Mesenchymal stem cell (in vitro differentiated cells and primary cell): ENCODE results near the gene MALRD1.

Source experiments
- DNase-seq: peaks from one replicate; pipeline ENCODE4 v3.0.0-alpha.2; 2013
- H2AFZ ChIP-seq: one replicate; pipeline ENCODE4 v1.6.1; 2013; ENCODE audit warnings: low read depth, mild to moderate bottlenecking, control low read depth, inconsistent platforms, low read length, moderate library complexity
- H2AK5ac ChIP-seq: 2 replicates; pipeline ENCODE4 v1.6.1; 2013; ENCODE audit warnings: low read length, moderate library complexity, mild to moderate bottlenecking, inconsistent platforms; ENCODE audit not compliant: severe bottlenecking
- H2BK120ac ChIP-seq: one replicate; pipeline ENCODE4 v1.6.1; 2013; ENCODE audit warnings: low read depth, mild to moderate bottlenecking, inconsistent platforms, low read length, moderate library complexity
- H2BK12ac ChIP-seq, 2 experiments: one replicate each; pipeline ENCODE4 v1.6.1; 2013; ENCODE audit warnings: inconsistent platforms in 2 of 2, low read length in 2 of 2, mild to moderate bottlenecking in 2 of 2, moderate library complexity in 2 of 2, control low read depth in 1 of 2
- H2BK15ac ChIP-seq: one replicate; pipeline ENCODE4 v1.6.1; 2013; ENCODE audit warnings: mild to moderate bottlenecking, low read depth, inconsistent platforms; ENCODE audit not compliant: poor library complexity, severe bottlenecking
- H2BK5ac ChIP-seq: 2 replicates; pipeline ENCODE4 v1.6.1; 2013; ENCODE audit warnings: low read depth, mild to moderate bottlenecking, low read length, control low read depth, inconsistent platforms; ENCODE audit not compliant: poor library complexity, severe bottlenecking
- H3K14ac ChIP-seq, 2 experiments: one replicate each; pipeline ENCODE4 v1.6.1; 2013; ENCODE audit warnings: inconsistent platforms in 2 of 2, low read length in 2 of 2, control low read depth in 1 of 2, mild to moderate bottlenecking in 1 of 2, moderate library complexity in 1 of 2
- H3K18ac ChIP-seq, 2 experiments: one replicate each; pipeline ENCODE4 v1.6.1; 2013; ENCODE audit warnings: inconsistent platforms in 2 of 2, low read length in 2 of 2, control low read depth in 1 of 2, low read depth in 1 of 2, mild to moderate bottlenecking in 1 of 2
- H3K23ac ChIP-seq, 2 experiments: one replicate each; pipeline ENCODE4 v1.6.1; 2013; ENCODE audit warnings: inconsistent platforms in 2 of 2, low read length in 2 of 2, mild to moderate bottlenecking in 2 of 2, moderate library complexity in 2 of 2, control low read depth in 1 of 2
- H3K27ac ChIP-seq: 2 replicates; pipeline ENCODE4 v1.5.1; 2013; ENCODE audit warnings: mild to moderate bottlenecking, moderate library complexity, low read length, control low read depth, inconsistent platforms; ENCODE audit not compliant: poor library complexity, severe bottlenecking
- H3K27me3 ChIP-seq, 2 experiments: 2 replicates each; pipeline versions ENCODE4 v1.6.1 to v1.7.0; 2013; ENCODE audit warnings: low read length in 2 of 2, mild to moderate bottlenecking in 2 of 2, moderate library complexity in 2 of 2, control low read depth in 1 of 2, inconsistent platforms in 1 of 2; ENCODE audit not compliant: control insufficient read depth in 1 of 2, insufficient read depth in 1 of 2
- H3K36me3 ChIP-seq, 2 experiments: 2 replicates each; pipeline versions ENCODE4 v1.6.1 to v1.7.0; 2013; ENCODE audit warnings: low read length in 2 of 2, control low read depth in 1 of 2, inconsistent platforms in 1 of 2, low read depth in 1 of 2, mild to moderate bottlenecking in 1 of 2; ENCODE audit not compliant: insufficient read depth in 2 of 2, control insufficient read depth in 1 of 2
- H3K4ac ChIP-seq, 2 experiments: one replicate each; pipeline ENCODE4 v1.6.1; 2013; ENCODE audit warnings: inconsistent platforms in 2 of 2, low read length in 2 of 2, mild to moderate bottlenecking in 2 of 2, moderate library complexity in 2 of 2, control low read depth in 1 of 2, low read depth in 1 of 2
- H3K4me1 ChIP-seq: 2 replicates; pipeline ENCODE4 v1.6.1; 2013; ENCODE audit warnings: low read depth, low read length, control low read depth; ENCODE audit not compliant: control insufficient read depth, insufficient read depth
- H3K4me2 ChIP-seq: 2 replicates; pipeline ENCODE4 v1.6.1; 2013; ENCODE audit warnings: low read length, mild to moderate bottlenecking, inconsistent platforms; ENCODE audit not compliant: poor library complexity, severe bottlenecking
- H3K4me3 ChIP-seq, 2 experiments: 2 replicates each; pipeline versions ENCODE4 v1.5.1 to v1.7.0; 2013; ENCODE audit warnings: low read length in 2 of 2, mild to moderate bottlenecking in 2 of 2, control low read depth in 1 of 2, low read depth in 1 of 2; ENCODE audit not compliant: insufficient read depth in 1 of 2
- H3K79me1 ChIP-seq: replicated peaks from 2 replicates; pipeline ENCODE4 v1.6.1; 2013; ENCODE audit warnings: mild to moderate bottlenecking, control low read depth, low read length, inconsistent platforms; ENCODE audit not compliant: poor library complexity, severe bottlenecking
- H3K9ac ChIP-seq: 2 replicates; pipeline ENCODE4 v1.7.0; 2013; ENCODE audit warnings: mild to moderate bottlenecking, low read length, moderate library complexity
- H3K9me3 ChIP-seq: 2 replicates; pipeline ENCODE4 v1.7.0; 2013; ENCODE audit warnings: mild to moderate bottlenecking, low read length; ENCODE audit not compliant: control insufficient read depth
- H4K8ac ChIP-seq: one replicate; pipeline ENCODE4 v1.6.1; 2013; ENCODE audit warnings: inconsistent platforms, mild to moderate bottlenecking, low read length, moderate library complexity
- H4K91ac ChIP-seq: one replicate; pipeline ENCODE4 v1.6.1; 2013; ENCODE audit warnings: mild to moderate bottlenecking, low read length, inconsistent platforms
- WGBS: methylation state at CpG from one replicate; pipeline ENCODE4 v1.1.7; 2013; ENCODE audit warnings: mixed read lengths; 5-methylcytosine and 5-hydroxymethylcytosine counted together

MALRD1 gene

DNA sequence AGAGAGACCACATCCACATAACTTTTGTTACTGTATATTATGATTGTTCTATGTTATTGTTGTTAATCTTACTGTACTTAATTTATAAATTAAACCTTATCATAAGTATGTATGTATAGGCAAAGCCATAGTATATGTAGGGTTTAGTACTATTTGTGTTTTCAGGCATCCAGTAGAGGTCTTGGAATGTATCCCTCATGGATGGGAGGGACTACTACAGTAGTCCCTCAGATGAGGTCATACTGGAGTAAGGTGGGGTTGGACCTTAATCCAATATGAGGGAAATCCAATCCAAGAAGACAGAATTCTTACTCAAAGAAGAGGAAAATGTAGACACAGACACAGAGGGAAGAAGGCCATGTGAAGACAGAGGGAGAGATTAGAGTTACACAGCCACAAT is 34.1 kb upstream of the MALRD1 start:
- Histone ChIP-seq H3K14ac (no peak overlapping the region), H2BK5ac (no peak overlapping the region)

DNA sequence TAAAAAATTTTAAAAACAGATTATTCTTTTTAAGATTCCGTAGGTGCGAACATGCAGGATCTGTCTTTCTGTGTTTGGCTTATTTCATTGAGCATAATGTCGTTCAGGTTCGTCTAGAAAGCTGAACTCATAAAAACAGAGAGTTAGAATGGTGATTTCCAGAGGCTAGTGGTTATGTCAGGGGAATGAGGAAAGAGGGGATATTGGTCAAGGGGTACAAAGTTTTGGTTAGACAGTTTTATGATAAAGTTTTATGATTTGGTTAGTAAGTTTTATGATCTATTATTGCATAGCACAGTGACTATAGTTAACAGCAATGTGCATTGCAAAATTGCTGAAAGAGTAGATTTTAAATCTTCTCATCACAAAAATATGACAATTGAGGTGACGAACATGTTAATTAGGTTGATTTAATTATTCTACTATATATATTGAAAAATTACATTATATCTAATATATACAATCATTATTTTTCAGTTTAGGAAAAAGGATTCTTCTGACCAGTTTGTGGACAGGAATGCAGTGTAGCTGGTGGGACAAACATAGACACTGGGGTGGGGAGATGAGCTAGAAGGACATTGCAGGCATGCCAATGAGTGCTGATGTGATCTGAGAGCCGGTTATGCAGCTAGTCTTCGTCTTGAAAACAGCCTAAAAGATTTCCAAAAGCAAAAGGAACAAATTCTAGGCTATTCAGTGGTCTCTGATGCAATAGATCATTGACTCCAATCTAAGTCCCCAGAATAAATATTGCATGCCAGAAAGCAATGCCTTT is 31.3 kb upstream of the MALRD1 start:
- Histone ChIP-seq H4K8ac (no peak overlapping the region), H2AFZ (no peak overlapping the region), H2AK5ac (no peak overlapping the region), H3K9ac (no peak overlapping the region), H2BK12ac (no peak overlapping the region), H4K91ac (no peak overlapping the region), H3K4me2 (no peak overlapping the region), H3K23ac (no peak overlapping the region), H3K36me3 (no peaks in the 10 kb centered on the region), H3K79me1 (no peaks in the 10 kb centered on the region), H3K4me3 (no peak overlapping the region), H3K14ac (no peak overlapping the region), H2BK5ac (no peak overlapping the region), H2BK120ac (no peak overlapping the region), H3K18ac (no peak overlapping the region), H3K27me3 (no peaks in the 10 kb centered on the region), H2BK15ac (no peak overlapping the region), H3K4ac (no peak overlapping the region), H3K9me3 (peaks cover 29% of the 10 kb centered on the region), H3K4me1 (no peaks in the 10 kb centered on the region), H3K27ac (no peak overlapping the region)
- 77% methylated on average over 5 of the region's 7 CpGs for WGBS
- DNase-seq = no peak

More for the DNA sequence above, 34.1 kb upstream of the MALRD1 start:
- Histone ChIP-seq H2BK15ac (no peak overlapping the region), H2AK5ac (no peak overlapping the region), H3K4me1 (no peaks in the 10 kb centered on the region), H3K4me3 (no peak overlapping the region), H3K36me3 (no peaks in the 10 kb centered on the region), H3K27me3 (no peaks in the 10 kb centered on the region), H2BK12ac (no peak overlapping the region), H3K23ac (no peak overlapping the region), H3K4me2 (no peak overlapping the region), H3K9me3 (peaks cover 26% of the 10 kb centered on the region), H3K27ac (no peak overlapping the region), H4K8ac (no peak overlapping the region), H3K9ac (no peak overlapping the region), H3K4ac (no peak overlapping the region), H3K18ac (no peak overlapping the region), H2AFZ (no peak overlapping the region), H3K79me1 (no peaks in the 10 kb centered on the region), H2BK120ac (no peak overlapping the region), H4K91ac (no peak overlapping the region)
- DNase-seq = no peak

DNA sequence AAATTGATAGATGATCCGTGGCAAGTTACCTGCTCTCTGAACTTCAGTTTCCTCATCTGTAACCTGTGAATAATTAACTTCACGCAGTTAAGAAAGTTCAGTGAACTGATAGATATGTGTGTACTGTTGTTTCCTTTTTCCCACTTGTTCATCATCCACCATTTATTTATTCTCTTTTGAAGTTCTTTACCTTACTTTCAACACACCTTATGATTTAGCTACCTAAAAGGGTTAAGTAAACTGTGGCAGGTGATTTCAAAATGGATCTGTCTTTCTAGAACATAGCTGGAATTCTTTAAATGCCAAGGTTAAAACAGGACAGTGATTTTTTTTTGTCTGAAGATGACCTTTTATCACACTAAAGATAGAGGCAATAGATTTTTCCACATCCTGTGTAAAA is 27.4 kb upstream of the MALRD1 start:
- no peak overlapping the region for H3K14ac ChIP-seq
- H3K4ac ChIP-seq = no peak overlapping the region
- DNase-seq = no peak
- H3K4me2 ChIP-seq = no peak overlapping the region
- H2BK12ac ChIP-seq = no peak overlapping the region
- no peak overlapping the region for H3K9ac ChIP-seq
- no CpG with 5 or more reads among the region's 2 CpGs for WGBS
- no peak overlapping the region for H4K91ac ChIP-seq
- no peak overlapping the region for H4K8ac ChIP-seq
- H2BK120ac ChIP-seq = no peak overlapping the region
- no peaks in the 10 kb centered on the region for H3K79me1 ChIP-seq
- no peak overlapping the region for H3K18ac ChIP-seq
- H2AK5ac ChIP-seq = no peak overlapping the region
- peaks cover 10% of the 10 kb centered on the region for H3K9me3 ChIP-seq
- H3K4me3 ChIP-seq = no peak overlapping the region
- no peak overlapping the region for H2BK5ac ChIP-seq
- no peak overlapping the region for H2BK15ac ChIP-seq
- H3K4me1 ChIP-seq = no peaks in the 10 kb centered on the region
- H3K27me3 ChIP-seq = no peaks in the 10 kb centered on the region
- no peaks in the 10 kb centered on the region for H3K36me3 ChIP-seq
- H3K23ac ChIP-seq = no peak overlapping the region
- no peak overlapping the region for H2AFZ ChIP-seq
- no peak overlapping the region for H3K27ac ChIP-seq

DNA sequence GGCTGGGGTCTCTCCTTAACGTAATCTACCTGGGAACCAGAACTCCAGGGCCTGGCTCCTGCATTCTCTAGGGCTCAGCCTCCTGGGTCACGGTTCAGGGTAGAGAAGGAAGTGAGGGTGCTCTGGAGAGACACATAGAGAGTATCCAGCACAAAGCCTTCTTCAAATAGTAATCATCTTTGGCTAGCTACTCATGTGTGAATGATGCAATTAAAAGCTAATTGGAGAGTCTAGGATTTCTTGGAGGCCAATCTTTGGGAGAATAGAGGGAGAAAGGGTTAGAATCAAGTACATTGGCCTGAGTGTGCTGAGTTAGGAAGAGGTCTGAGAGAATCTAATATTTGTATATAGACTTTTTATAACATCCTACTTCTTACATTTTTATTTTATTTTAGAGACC is 24.0 kb upstream of the MALRD1 start:
- Histone ChIP-seq H3K4me2 (no peak overlapping the region), H3K27me3 (no peaks in the 10 kb centered on the region), H3K27ac (no peak overlapping the region), H2BK12ac (no peak overlapping the region), H3K9me3 (peaks cover 6% of the 10 kb centered on the region), H2AFZ (no peak overlapping the region), H4K91ac (no peak overlapping the region), H3K18ac (no peak overlapping the region), H3K4ac (no peak overlapping the region), H3K9ac (no peak overlapping the region), H2AK5ac (no peak overlapping the region), H3K79me1 (no peaks in the 10 kb centered on the region), H3K23ac (no peak overlapping the region), H4K8ac (no peak overlapping the region), H3K4me3 (no peak overlapping the region), H2BK5ac (no peak overlapping the region), H2BK120ac (no peak overlapping the region), H2BK15ac (no peak overlapping the region), H3K14ac (no peak overlapping the region), H3K36me3 (no peaks in the 10 kb centered on the region), H3K4me1 (no peaks in the 10 kb centered on the region)
- DNase-seq = no peak
- 36% methylated on average over 2 of the region's 2 CpGs for WGBS
